Measurements from ENCODE around the gene ZNF610. TPM values are rescaled to one million over a fixed set of nuclear protein-coding genes. Genes with fewer than 3 reads are reported as not detected.

The ZNF610 gene
- total RNA-seq, 2 donors from 2014 or later, result 0.78 TPM; not detected in 1

DNA sequence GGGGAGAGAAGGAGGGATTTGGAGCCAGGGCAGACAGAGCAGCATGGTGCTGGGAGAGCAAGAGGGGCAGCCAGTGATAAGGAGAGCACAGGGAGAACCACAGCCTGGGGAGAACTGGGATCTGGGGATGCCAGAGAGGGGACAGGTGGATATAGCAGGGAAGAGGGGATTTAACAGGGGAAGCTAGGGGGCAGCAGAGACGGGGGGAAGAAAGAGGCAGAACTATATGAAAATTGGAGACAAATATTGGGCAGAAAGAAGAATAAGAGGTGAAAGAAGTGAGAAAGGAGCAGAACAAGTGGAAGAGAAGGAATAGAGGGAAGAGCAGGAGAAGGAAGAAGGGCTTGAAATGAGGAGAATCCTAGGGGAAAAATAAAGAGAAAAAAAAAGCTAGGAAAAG, 55.1 kb downstream of the ZNF610 start:
- TF ChIP-seq POLR2A (IDR thresholded peaks at IDR 0.05), result no peak
- TF ChIP-seq, protein P1, sequence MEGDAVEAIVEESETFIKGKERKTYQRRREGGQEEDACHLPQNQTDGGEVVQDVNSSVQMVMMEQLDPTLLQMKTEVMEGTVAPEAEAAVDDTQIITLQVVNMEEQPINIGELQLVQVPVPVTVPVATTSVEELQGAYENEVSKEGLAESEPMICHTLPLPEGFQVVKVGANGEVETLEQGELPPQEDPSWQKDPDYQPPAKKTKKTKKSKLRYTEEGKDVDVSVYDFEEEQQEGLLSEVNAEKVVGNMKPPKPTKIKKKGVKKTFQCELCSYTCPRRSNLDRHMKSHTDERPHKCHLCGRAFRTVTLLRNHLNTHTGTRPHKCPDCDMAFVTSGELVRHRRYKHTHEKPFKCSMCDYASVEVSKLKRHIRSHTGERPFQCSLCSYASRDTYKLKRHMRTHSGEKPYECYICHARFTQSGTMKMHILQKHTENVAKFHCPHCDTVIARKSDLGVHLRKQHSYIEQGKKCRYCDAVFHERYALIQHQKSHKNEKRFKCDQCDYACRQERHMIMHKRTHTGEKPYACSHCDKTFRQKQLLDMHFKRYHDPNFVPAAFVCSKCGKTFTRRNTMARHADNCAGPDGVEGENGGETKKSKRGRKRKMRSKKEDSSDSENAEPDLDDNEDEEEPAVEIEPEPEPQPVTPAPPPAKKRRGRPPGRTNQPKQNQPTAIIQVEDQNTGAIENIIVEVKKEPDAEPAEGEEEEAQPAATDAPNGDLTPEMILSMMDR (IDR thresholded peaks at IDR 0.05), result no peak
- H3K4me3 ChIP-seq, result no peak overlapping the region
- ATAC-seq, result no peak
- no peak for DNase-seq
- intact Hi-C loops (cut with DNase I), result no loop called here
- no peak overlapping the region for H3K27ac ChIP-seq
- 50 to 67% methylated on average over 1 of the region's 1 CpG for WGBS, 2 donors
- peaks cover 0 to 46% (median 2%) of the 10 kb centered on the region in 3 donors for H3K9me3 ChIP-seq
- no peaks in the 10 kb centered on the region for H3K27me3 ChIP-seq
- no peaks in the 10 kb centered on the region for H3K36me3 ChIP-seq (replicated peaks in 1 of 2; ENCODE audit: insufficient read depth in 1 of 2, low read depth in 2 of 2)
- H3K4me1 ChIP-seq, result no peaks in the 10 kb centered on the region

DNA sequence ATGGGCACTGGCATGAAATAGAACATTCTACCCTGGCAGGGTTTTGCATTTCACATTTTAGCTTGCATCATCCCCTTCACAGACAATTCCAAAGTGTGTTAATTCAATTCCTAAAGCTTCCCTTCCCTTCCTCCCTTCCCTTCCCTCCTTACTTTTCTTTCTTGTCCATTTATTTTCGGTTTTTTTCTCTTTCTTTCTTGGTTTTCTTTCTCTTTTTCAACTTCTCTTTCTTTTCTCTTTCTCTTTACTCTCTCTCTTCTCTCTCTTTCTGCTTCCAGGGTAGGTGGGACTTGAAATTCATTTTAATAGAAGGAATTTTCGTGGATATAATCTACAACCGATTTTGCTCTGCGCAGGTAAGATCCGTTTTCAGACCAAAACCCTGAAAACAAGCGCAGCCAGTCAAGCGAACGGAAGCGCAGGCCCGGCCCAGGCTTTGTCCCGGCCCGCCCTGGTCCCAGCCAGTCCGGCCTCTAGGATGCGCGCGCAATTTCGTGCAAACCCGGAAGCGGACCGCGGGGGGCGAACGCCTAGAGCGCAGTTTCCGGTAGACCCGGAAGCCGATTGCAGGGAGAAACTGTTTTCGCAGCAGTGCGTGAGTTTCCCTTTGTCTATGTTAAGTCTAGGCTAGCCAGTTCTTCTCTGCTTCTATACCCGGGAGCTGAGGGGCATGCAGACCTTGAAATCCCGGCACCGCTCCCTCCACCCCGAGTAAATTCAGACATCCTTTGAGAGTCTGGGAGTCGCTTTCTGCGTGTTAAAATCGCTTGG, 61.5 kb downstream of the ZNF610 start, which contains the start of gene ZNF528:
Gene ZNF528 (plus strand): TSS at position 540 of the 771 bp plus-strand sequence. CDS start 4,165 bp downstream, outside the sequence.
- no peaks in the 10 kb centered on the region for H3K27me3 ChIP-seq
- peaks cover 0 to 4% (median 0%) of the 10 kb centered on the region in 3 donors for H3K9me3 ChIP-seq
- TF ChIP-seq, protein P1 (IDR thresholded peaks at IDR 0.05), result no peak
- peak; percentile 27 to 82 (median 77) for TF ChIP-seq POLR2A (IDR thresholded peaks at IDR 0.05)
- DNase-seq, result peak; percentile 94 to 96 (median 95)
- peaks cover 4 to 9% of the 10 kb centered on the region in 2 donors for H3K36me3 ChIP-seq (replicated peaks in 1 of 2; ENCODE audit: insufficient read depth in 1 of 2, low read depth in 2 of 2)
- H3K27ac ChIP-seq, result peak within 1 kb of the TSS in 3 of 4 donors; percentile 20 to 62 (median 60)
- peaks cover 15% of the 10 kb centered on the region for H3K4me1 ChIP-seq
- WGBS, 2 donors, result 0 to 1% methylated on average over 22 to 36 of the region's 36 CpGs
- H3K4me3 ChIP-seq, result peak within 1 kb of the TSS; percentile 36 to 53
- intact Hi-C loops (cut with DNase I), result no loop called here
- peak; percentile 99 for ATAC-seq

DNA sequence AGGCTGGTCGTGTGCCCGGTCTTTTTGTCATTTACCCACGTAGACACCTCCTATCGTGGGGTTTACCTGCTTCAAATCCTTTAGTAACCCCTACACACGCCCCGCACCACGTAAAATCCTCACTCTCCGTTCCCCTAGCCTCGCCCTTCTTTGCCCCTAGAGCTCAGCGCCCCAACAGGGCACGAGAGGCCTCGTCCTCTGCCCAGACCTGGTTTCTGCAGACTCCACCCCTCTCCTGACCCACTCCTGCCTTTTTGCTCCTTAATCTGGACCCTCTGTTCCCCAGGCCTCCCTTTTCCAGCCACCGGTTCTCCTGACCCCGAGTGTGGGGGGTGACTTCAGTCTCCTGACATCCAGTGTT, 62.0 kb downstream of the ZNF610 start:
- DNase-seq, result peak in 2 of 4 donors; percentile 2 to 5

DNA sequence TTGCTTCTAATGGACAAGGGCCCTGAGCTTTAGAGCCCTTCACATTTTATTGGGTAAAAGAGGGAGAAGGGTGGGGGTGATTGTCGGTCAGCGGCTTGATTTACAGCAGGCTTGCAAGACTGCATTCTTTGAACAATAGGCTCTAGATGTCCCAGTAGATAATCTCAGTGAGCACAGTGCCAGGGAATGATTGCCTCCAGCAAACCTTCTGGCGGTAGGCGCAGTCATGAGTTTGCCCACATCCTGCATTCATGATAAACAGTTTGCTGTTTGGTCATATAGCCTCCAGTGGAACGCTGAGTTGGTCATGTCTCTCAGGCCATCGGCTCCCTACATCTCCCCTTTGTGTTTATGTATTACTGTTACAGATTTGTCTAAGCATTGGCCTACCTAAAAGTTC, 74.2 kb downstream of the ZNF610 start:
- DNase-seq (no peak), ATAC-seq (no peak)
- intact Hi-C loops (cut with DNase I), result no loop called here
- H3K36me3 ChIP-seq (replicated peaks in 1 of 2; ENCODE audit: insufficient read depth in 1 of 2, low read depth in 2 of 2), result peaks cover 30% of the 10 kb centered on the region in 2 donors
- TF ChIP-seq, protein P1 (IDR thresholded peaks at IDR 0.05), result no peak
- no peak for TF ChIP-seq POLR2A (IDR thresholded peaks at IDR 0.05)
- 97 to 98% methylated on average over 6 of the region's 6 CpGs for WGBS, 2 donors
- H3K27me3 ChIP-seq, result no peaks in the 10 kb centered on the region
- H3K9me3 ChIP-seq, result peaks cover 0 to 46% (median 0%) of the 10 kb centered on the region in 3 donors
- no peak overlapping the region for H3K4me3 ChIP-seq
- H3K4me1 ChIP-seq, result no peaks in the 10 kb centered on the region
- no peak overlapping the region for H3K27ac ChIP-seq

More for the DNA sequence above, 62.0 kb downstream of the ZNF610 start:
- ATAC-seq, result no peak
- 3 to 4% methylated on average over 14 of the region's 14 CpGs for WGBS, 2 donors
- Histone ChIP-seq H3K9me3 (peaks cover 0 to 4% (median 0%) of the 10 kb centered on the region in 3 donors), H3K27me3 (no peaks in the 10 kb centered on the region), H3K4me1 (peaks cover 15% of the 10 kb centered on the region), H3K27ac (peak overlapping the region in 3 of 4 donors; percentile 20 to 62 (median 60)), H3K36me3 (replicated peaks in 1 of 2; ENCODE audit: insufficient read depth in 1 of 2, low read depth in 2 of 2) (peaks cover 6 to 9% of the 10 kb centered on the region in 2 donors), H3K4me3 (peak overlapping the region; percentile 36 to 53)
- peak in 2 of 3 donors; percentile 3 to 4 for TF ChIP-seq POLR2A (IDR thresholded peaks at IDR 0.05)
- TF ChIP-seq, protein P1 (IDR thresholded peaks at IDR 0.05), result no peak
- intact Hi-C loops (cut with DNase I), result no loop called here
